ENCODE measurements around the gene LARGE1.

The LARGE1 gene

GRCh38 chr22:33324228-33324627 lies 596.0 kb downstream of the LARGE1 start:
- H3K36me3 ChIP-seq (ENCODE audit: low read length): no peaks in the 10 kb centered on the region
- H3K9ac ChIP-seq (ENCODE audit: low read length): no peak overlapping the region
- no peak overlapping the region for H3K27ac ChIP-seq (ENCODE audit: low read depth, low read length)
- no peaks in the 10 kb centered on the region for H3K9me3 ChIP-seq (ENCODE audit: insufficient read depth, low read length)
- TF ChIP-seq CTCF (IDR thresholded peaks at IDR 0.05; ENCODE audit: insufficient read depth, low read length, poor library complexity, severe bottlenecking) (no peak), EZH2phosphoT487 (conservative IDR thresholded peaks at IDR 0.05; ENCODE audit: low read length) (no peak)
- no peaks in the 10 kb centered on the region for H3K9me2 ChIP-seq (replicated peaks; ENCODE audit: insufficient read depth, low read length)
- H3K27me3 ChIP-seq (ENCODE audit: low read length): no peaks in the 10 kb centered on the region
- H3K4me3 ChIP-seq (ENCODE audit: insufficient read depth, low read length, poor library complexity, severe bottlenecking): no peak overlapping the region
- no peak overlapping the region for H3K4me2 ChIP-seq (ENCODE audit: low read depth, low read length, poor library complexity, severe bottlenecking)
- no peaks in the 10 kb centered on the region for H4K20me1 ChIP-seq (ENCODE audit: low read depth, low read length)
- no peaks in the 10 kb centered on the region for H3F3A ChIP-seq (ENCODE audit: insufficient read depth)
- H2AFZ ChIP-seq (ENCODE audit: low read depth, low read length, severe bottlenecking): no peak overlapping the region
- H3K79me2 ChIP-seq (ENCODE audit: insufficient read depth, low read length): no peaks in the 10 kb centered on the region

- Histone ChIP-seq H3K27ac (ENCODE audit: low read depth, low read length) (no peak overlapping the region), H3K9me3 (ENCODE audit: insufficient read depth, low read length) (no peaks in the 10 kb centered on the region), H3F3A (ENCODE audit: insufficient read depth) (no peaks in the 10 kb centered on the region), H3K79me2 (ENCODE audit: insufficient read depth, low read length) (no peaks in the 10 kb centered on the region), H3K4me2 (ENCODE audit: low read depth, low read length, poor library complexity, severe bottlenecking) (no peak overlapping the region), H3K36me3 (ENCODE audit: low read length) (no peaks in the 10 kb centered on the region), H4K20me1 (ENCODE audit: low read depth, low read length) (no peaks in the 10 kb centered on the region), H3K27me3 (ENCODE audit: low read length) (no peaks in the 10 kb centered on the region), H3K9me2 (replicated peaks; ENCODE audit: insufficient read depth, low read length) (no peaks in the 10 kb centered on the region), H3K4me3 (ENCODE audit: insufficient read depth, low read length, poor library complexity, severe bottlenecking) (no peak overlapping the region), H3K9ac (ENCODE audit: low read length) (no peak overlapping the region), H2AFZ (ENCODE audit: low read depth, low read length, severe bottlenecking) (no peak overlapping the region)
- TF ChIP-seq EZH2phosphoT487 (conservative IDR thresholded peaks at IDR 0.05; ENCODE audit: low read length): no peak
- no peak for TF ChIP-seq CTCF (IDR thresholded peaks at IDR 0.05; ENCODE audit: insufficient read depth, low read length, poor library complexity, severe bottlenecking)
These were observed 598.8 kb downstream of the LARGE1 start for GRCh38 chr22:33321466-33321865.

DNA sequence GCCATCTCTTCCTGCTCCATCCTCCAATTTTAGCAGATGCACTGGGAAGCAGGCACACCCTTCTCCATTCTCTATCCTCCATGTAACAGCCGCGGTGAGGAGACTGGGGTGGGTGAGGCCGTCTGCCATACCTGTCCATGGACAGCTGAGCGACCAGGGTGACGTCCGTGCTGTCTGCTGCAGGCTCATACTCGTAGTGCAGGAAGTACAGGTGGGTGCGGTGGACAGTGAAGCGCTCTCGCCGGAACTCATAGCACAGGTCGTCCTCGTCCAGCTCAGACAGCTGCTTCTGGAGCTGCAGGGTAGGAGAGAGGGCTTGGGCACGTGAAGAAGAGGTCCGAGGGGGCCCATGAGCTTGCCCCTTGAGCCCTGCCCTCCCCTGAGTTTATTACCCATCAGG lies 604.3 kb downstream of the LARGE1 start:
- Histone ChIP-seq H3K4me3 (ENCODE audit: insufficient read depth, low read length, poor library complexity, severe bottlenecking) (no peak overlapping the region), H4K20me1 (ENCODE audit: low read depth, low read length) (no peaks in the 10 kb centered on the region)
- no peak for TF ChIP-seq EZH2phosphoT487 (conservative IDR thresholded peaks at IDR 0.05; ENCODE audit: low read length)
- TF ChIP-seq CTCF (IDR thresholded peaks at IDR 0.05; ENCODE audit: insufficient read depth, low read length, poor library complexity, severe bottlenecking): no peak

More for the DNA sequence above, 604.3 kb downstream of the LARGE1 start:
- no peak overlapping the region for H3K9ac ChIP-seq (ENCODE audit: low read length)
- H3K9me3 ChIP-seq (ENCODE audit: insufficient read depth, low read length): no peaks in the 10 kb centered on the region
- H3F3A ChIP-seq (ENCODE audit: insufficient read depth): no peaks in the 10 kb centered on the region
- H3K36me3 ChIP-seq (ENCODE audit: low read length): no peaks in the 10 kb centered on the region
- H2AFZ ChIP-seq (ENCODE audit: low read depth, low read length, severe bottlenecking): peak overlapping the region; percentile 6
- no peaks in the 10 kb centered on the region for H3K79me2 ChIP-seq (ENCODE audit: insufficient read depth, low read length)
- H3K4me2 ChIP-seq (ENCODE audit: low read depth, low read length, poor library complexity, severe bottlenecking): peak overlapping the region; percentile 2
- no peak overlapping the region for H3K27ac ChIP-seq (ENCODE audit: low read depth, low read length)
- no peaks in the 10 kb centered on the region for H3K9me2 ChIP-seq (replicated peaks; ENCODE audit: insufficient read depth, low read length)
- no peaks in the 10 kb centered on the region for H3K27me3 ChIP-seq (ENCODE audit: low read length)

All from SU-DHL-6 (cell line).